ENCODE data around the gene SRF.

Gene SRF

GRCh38 chr6:43170931-43171706, at the start of gene SRF:
SRF (plus strand) TSS chr6:43171269; CDS start chr6:43171657, 388 bp downstream.
- peak within 1 kb of the TSS; percentile 87 for H3K4me3 ChIP-seq (ENCODE audit: low read length)
- H3K36me3 ChIP-seq (ENCODE audit: control insufficient read depth, insufficient read depth, low read length, severe bottlenecking): peaks cover 11% of the 10 kb centered on the region
- peak; percentile 100 for DNase-seq (ENCODE audit: low read depth)
- peaks cover 40% of the 10 kb centered on the region for H3K4me1 ChIP-seq (ENCODE audit: control insufficient read depth, insufficient read depth, low read length)
- H3K27me3 ChIP-seq (replicated peaks; ENCODE audit: control insufficient read depth, insufficient read depth, low read length): no peaks in the 10 kb centered on the region
- H3K9me3 ChIP-seq (ENCODE audit: control insufficient read depth, low read length): no peaks in the 10 kb centered on the region
- H3K9ac ChIP-seq (ENCODE audit: low read length): peak within 1 kb of the TSS; percentile 95

GRCh38 chr6:43122146-43122545, 48.9 kb upstream of the SRF start:
- Histone ChIP-seq H3K4me1 (ENCODE audit: control insufficient read depth, insufficient read depth, low read length) (peaks cover 65% of the 10 kb centered on the region), H3K27me3 (replicated peaks; ENCODE audit: control insufficient read depth, insufficient read depth, low read length) (no peaks in the 10 kb centered on the region), H3K9me3 (ENCODE audit: control insufficient read depth, low read length) (no peaks in the 10 kb centered on the region), H3K9ac (ENCODE audit: low read length) (peak overlapping the region; percentile 78), H3K4me3 (ENCODE audit: low read length) (peak overlapping the region; percentile 65), H3K36me3 (ENCODE audit: control insufficient read depth, insufficient read depth, low read length, severe bottlenecking) (no peaks in the 10 kb centered on the region)
- no peak for DNase-seq (ENCODE audit: low read depth)

- DNase-seq (ENCODE audit: low read depth): no peak
Measured at GRCh38 chr6:43123461-43124314, 47.4 kb upstream of the SRF start.

GRCh38 chr6:43124481-43124880, 46.6 kb upstream of the SRF start:
- Histone ChIP-seq H3K27me3 (replicated peaks; ENCODE audit: control insufficient read depth, insufficient read depth, low read length) (no peaks in the 10 kb centered on the region), H3K4me3 (ENCODE audit: low read length) (no peak overlapping the region), H3K36me3 (ENCODE audit: control insufficient read depth, insufficient read depth, low read length, severe bottlenecking) (no peaks in the 10 kb centered on the region), H3K4me1 (ENCODE audit: control insufficient read depth, insufficient read depth, low read length) (peaks cover 67% of the 10 kb centered on the region), H3K9ac (ENCODE audit: low read length) (no peak overlapping the region), H3K9me3 (ENCODE audit: control insufficient read depth, low read length) (no peaks in the 10 kb centered on the region)
- no peak for DNase-seq (ENCODE audit: low read depth)

More at GRCh38 chr6:43123461-43124314, 47.4 kb upstream of the SRF start:
- no peak overlapping the region for H3K4me3 ChIP-seq (ENCODE audit: low read length)
- H3K4me1 ChIP-seq (ENCODE audit: control insufficient read depth, insufficient read depth, low read length): peaks cover 65% of the 10 kb centered on the region
- no peaks in the 10 kb centered on the region for H3K36me3 ChIP-seq (ENCODE audit: control insufficient read depth, insufficient read depth, low read length, severe bottlenecking)
- H3K27me3 ChIP-seq (replicated peaks; ENCODE audit: control insufficient read depth, insufficient read depth, low read length): no peaks in the 10 kb centered on the region
- no peaks in the 10 kb centered on the region for H3K9me3 ChIP-seq (ENCODE audit: control insufficient read depth, low read length)
- peak overlapping the region; percentile 52 for H3K9ac ChIP-seq (ENCODE audit: low read length)

GRCh38 chr6:43125119-43125518, 46.0 kb upstream of the SRF start:
- Histone ChIP-seq H3K36me3 (ENCODE audit: control insufficient read depth, insufficient read depth, low read length, severe bottlenecking) (no peaks in the 10 kb centered on the region), H3K9me3 (ENCODE audit: control insufficient read depth, low read length) (no peaks in the 10 kb centered on the region), H3K27me3 (replicated peaks; ENCODE audit: control insufficient read depth, insufficient read depth, low read length) (no peaks in the 10 kb centered on the region), H3K9ac (ENCODE audit: low read length) (no peak overlapping the region), H3K4me1 (ENCODE audit: control insufficient read depth, insufficient read depth, low read length) (peaks cover 67% of the 10 kb centered on the region), H3K4me3 (ENCODE audit: low read length) (no peak overlapping the region)
- DNase-seq (ENCODE audit: low read depth): peak; percentile 96

GRCh38 chr6:43125555-43125954, 45.5 kb upstream of the SRF start:
- Histone ChIP-seq H3K4me1 (ENCODE audit: control insufficient read depth, insufficient read depth, low read length) (peaks cover 62% of the 10 kb centered on the region), H3K4me3 (ENCODE audit: low read length) (no peak overlapping the region), H3K27me3 (replicated peaks; ENCODE audit: control insufficient read depth, insufficient read depth, low read length) (no peaks in the 10 kb centered on the region), H3K36me3 (ENCODE audit: control insufficient read depth, insufficient read depth, low read length, severe bottlenecking) (no peaks in the 10 kb centered on the region), H3K9me3 (ENCODE audit: control insufficient read depth, low read length) (no peaks in the 10 kb centered on the region), H3K9ac (ENCODE audit: low read length) (no peak overlapping the region)
- DNase-seq (ENCODE audit: low read depth): peak; percentile 44

GRCh38 chr6:43127180-43127579, 43.9 kb upstream of the SRF start:
- no peak for DNase-seq (ENCODE audit: low read depth)
- H3K9me3 ChIP-seq (ENCODE audit: control insufficient read depth, low read length): no peaks in the 10 kb centered on the region
- peaks cover 48% of the 10 kb centered on the region for H3K4me1 ChIP-seq (ENCODE audit: control insufficient read depth, insufficient read depth, low read length)
- no peak overlapping the region for H3K9ac ChIP-seq (ENCODE audit: low read length)
- H3K36me3 ChIP-seq (ENCODE audit: control insufficient read depth, insufficient read depth, low read length, severe bottlenecking): no peaks in the 10 kb centered on the region
- H3K4me3 ChIP-seq (ENCODE audit: low read length): no peak overlapping the region
- no peaks in the 10 kb centered on the region for H3K27me3 ChIP-seq (replicated peaks; ENCODE audit: control insufficient read depth, insufficient read depth, low read length)

GRCh38 chr6:43127877-43128276, 43.2 kb upstream of the SRF start:
- no peak overlapping the region for H3K4me3 ChIP-seq (ENCODE audit: low read length)
- H3K9ac ChIP-seq (ENCODE audit: low read length): no peak overlapping the region
- H3K9me3 ChIP-seq (ENCODE audit: control insufficient read depth, low read length): no peaks in the 10 kb centered on the region
- H3K4me1 ChIP-seq (ENCODE audit: control insufficient read depth, insufficient read depth, low read length): peaks cover 41% of the 10 kb centered on the region
- no peak for DNase-seq (ENCODE audit: low read depth)
- no peaks in the 10 kb centered on the region for H3K27me3 ChIP-seq (replicated peaks; ENCODE audit: control insufficient read depth, insufficient read depth, low read length)
- H3K36me3 ChIP-seq (ENCODE audit: control insufficient read depth, insufficient read depth, low read length, severe bottlenecking): no peaks in the 10 kb centered on the region

- Histone ChIP-seq H3K9ac (ENCODE audit: low read length) (no peak overlapping the region), H3K36me3 (ENCODE audit: control insufficient read depth, insufficient read depth, low read length, severe bottlenecking) (no peaks in the 10 kb centered on the region), H3K4me1 (ENCODE audit: control insufficient read depth, insufficient read depth, low read length) (peaks cover 32% of the 10 kb centered on the region), H3K4me3 (ENCODE audit: low read length) (no peak overlapping the region), H3K9me3 (ENCODE audit: control insufficient read depth, low read length) (no peaks in the 10 kb centered on the region), H3K27me3 (replicated peaks; ENCODE audit: control insufficient read depth, insufficient read depth, low read length) (no peaks in the 10 kb centered on the region)
- DNase-seq (ENCODE audit: low read depth): peak; percentile 65
Measured at GRCh38 chr6:43128926-43129325, 42.1 kb upstream of the SRF start.

GRCh38 chr6:43129434-43130194, 41.5 kb upstream of the SRF start:
- Histone ChIP-seq H3K9ac (ENCODE audit: low read length) (no peak overlapping the region), H3K36me3 (ENCODE audit: control insufficient read depth, insufficient read depth, low read length, severe bottlenecking) (no peaks in the 10 kb centered on the region), H3K4me1 (ENCODE audit: control insufficient read depth, insufficient read depth, low read length) (peaks cover 26% of the 10 kb centered on the region), H3K9me3 (ENCODE audit: control insufficient read depth, low read length) (no peaks in the 10 kb centered on the region), H3K27me3 (replicated peaks; ENCODE audit: control insufficient read depth, insufficient read depth, low read length) (no peaks in the 10 kb centered on the region), H3K4me3 (ENCODE audit: low read length) (no peak overlapping the region)
- DNase-seq (ENCODE audit: low read depth): peak; percentile 76

GRCh38 chr6:43130429-43130828, 40.6 kb upstream of the SRF start:
- Histone ChIP-seq H3K4me1 (ENCODE audit: control insufficient read depth, insufficient read depth, low read length) (peaks cover 18% of the 10 kb centered on the region), H3K9ac (ENCODE audit: low read length) (no peak overlapping the region), H3K4me3 (ENCODE audit: low read length) (no peak overlapping the region), H3K36me3 (ENCODE audit: control insufficient read depth, insufficient read depth, low read length, severe bottlenecking) (no peaks in the 10 kb centered on the region), H3K27me3 (replicated peaks; ENCODE audit: control insufficient read depth, insufficient read depth, low read length) (no peaks in the 10 kb centered on the region), H3K9me3 (ENCODE audit: control insufficient read depth, low read length) (no peaks in the 10 kb centered on the region)
- DNase-seq (ENCODE audit: low read depth): no peak
